ENCODE data around the gene ARHGAP24.

DNA sequence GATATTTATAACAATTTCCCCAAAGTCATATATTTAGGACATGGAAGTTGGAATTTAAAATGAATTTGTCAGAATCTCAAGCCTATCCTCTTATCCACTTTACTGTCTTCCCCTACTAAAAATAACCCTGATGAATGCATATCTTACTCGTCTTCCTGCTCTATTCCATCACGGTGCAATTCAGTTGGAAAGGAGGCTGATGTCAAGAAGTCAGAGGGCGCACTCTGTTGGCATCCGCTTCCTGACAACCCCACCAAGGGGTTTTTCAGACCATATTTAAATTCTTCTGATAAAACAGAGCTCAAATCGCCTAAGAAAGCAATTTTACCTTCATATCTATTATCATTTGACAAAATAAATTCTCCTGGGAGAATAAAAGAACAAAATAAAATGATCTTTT is 233.5 kb downstream of the ARHGAP24 start:
- TF ChIP-seq, protein P1, sequence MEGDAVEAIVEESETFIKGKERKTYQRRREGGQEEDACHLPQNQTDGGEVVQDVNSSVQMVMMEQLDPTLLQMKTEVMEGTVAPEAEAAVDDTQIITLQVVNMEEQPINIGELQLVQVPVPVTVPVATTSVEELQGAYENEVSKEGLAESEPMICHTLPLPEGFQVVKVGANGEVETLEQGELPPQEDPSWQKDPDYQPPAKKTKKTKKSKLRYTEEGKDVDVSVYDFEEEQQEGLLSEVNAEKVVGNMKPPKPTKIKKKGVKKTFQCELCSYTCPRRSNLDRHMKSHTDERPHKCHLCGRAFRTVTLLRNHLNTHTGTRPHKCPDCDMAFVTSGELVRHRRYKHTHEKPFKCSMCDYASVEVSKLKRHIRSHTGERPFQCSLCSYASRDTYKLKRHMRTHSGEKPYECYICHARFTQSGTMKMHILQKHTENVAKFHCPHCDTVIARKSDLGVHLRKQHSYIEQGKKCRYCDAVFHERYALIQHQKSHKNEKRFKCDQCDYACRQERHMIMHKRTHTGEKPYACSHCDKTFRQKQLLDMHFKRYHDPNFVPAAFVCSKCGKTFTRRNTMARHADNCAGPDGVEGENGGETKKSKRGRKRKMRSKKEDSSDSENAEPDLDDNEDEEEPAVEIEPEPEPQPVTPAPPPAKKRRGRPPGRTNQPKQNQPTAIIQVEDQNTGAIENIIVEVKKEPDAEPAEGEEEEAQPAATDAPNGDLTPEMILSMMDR (IDR thresholded peaks at IDR 0.05): no peak
- no peak for TF ChIP-seq POLR2A (IDR thresholded peaks at IDR 0.05)
